Effector memory CD8-positive, alpha-beta T cell (primary cell): Measurements from ENCODE around the gene PODXL2.
"Not testable (repeated sequence)": the region's sequence is repeated elsewhere in the genome, so short reads cannot be mapped to it uniquely, and the experiment has no call there.

Source experiments
- ATAC-seq: fragments of 150-1000 bp; cut with Tn5 transposase; replicated peaks from 2 replicates; pipeline ENCODE4 v1.10.0; 2021; ENCODE audit warnings: mild to moderate bottlenecking, moderate library complexity
- DNase-seq, 3 experiments: peaks; one replicate each; pipeline ENCODE4 v3.0.0; 2021
- H3K27ac Mint-ChIP-seq, 2 donors: one replicate each; pipeline ENCODE4 v1.8.0; 2022; ENCODE audit warnings: mild to moderate bottlenecking in 2 of 2, mixed read lengths in 2 of 2, moderate library complexity in 2 of 2
- H3K27me3 Mint-ChIP-seq, 2 donors: one replicate each; pipeline ENCODE4 v1.8.0; 2022; ENCODE audit warnings: mixed read lengths in 2 of 2
- H3K36me3 Mint-ChIP-seq: one replicate; pipeline ENCODE4 v1.8.0; 2022; ENCODE audit warnings: mild to moderate bottlenecking, moderate library complexity, mixed read lengths; ENCODE audit not compliant: insufficient read depth
- H3K4me1 Mint-ChIP-seq, 2 donors: one replicate each; pipeline ENCODE4 v1.8.0; 2022; ENCODE audit warnings: low read depth in 2 of 2, mixed read lengths in 2 of 2
- H3K4me3 Mint-ChIP-seq, 2 donors: one replicate each; pipeline ENCODE4 v1.8.0; 2022; ENCODE audit warnings: mild to moderate bottlenecking in 2 of 2, mixed read lengths in 2 of 2, moderate library complexity in 2 of 2
- H3K9me3 Mint-ChIP-seq, 2 donors: one replicate each; pipeline ENCODE4 v1.8.0; 2022; ENCODE audit warnings: mixed read lengths in 2 of 2

Gene PODXL2

DNA sequence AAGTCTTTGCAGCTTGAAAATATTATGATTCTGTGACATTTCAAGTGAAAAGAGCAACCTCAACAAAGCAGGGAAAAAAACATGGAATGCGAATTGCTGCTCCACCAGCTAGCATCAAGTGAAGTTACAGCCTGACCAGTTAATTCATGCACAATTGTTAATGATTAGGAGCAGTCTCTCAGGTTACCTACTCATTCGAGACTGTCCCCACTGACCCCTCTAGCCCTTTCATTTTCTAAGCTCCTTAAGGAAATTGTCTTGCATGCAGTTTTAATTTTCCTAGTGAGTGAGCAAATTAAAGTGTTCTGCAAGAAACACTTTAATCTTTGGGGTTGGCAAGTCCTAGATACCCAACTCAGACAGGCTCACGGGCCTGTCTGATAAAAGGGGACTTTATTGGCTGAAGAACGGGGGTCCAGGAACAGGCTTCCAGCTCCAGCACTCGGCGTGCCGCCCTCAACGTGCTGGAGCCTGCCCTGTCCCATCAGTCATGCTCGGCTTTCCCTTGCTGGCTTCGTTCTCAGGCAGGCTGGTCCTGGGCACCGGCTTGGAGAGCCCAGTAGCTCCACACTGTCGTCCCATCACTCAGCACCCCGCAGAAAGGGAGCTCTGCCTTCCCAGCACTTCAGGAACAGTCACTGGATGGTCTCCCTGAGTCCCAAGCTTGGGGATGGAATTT is 18.3 kb downstream of the PODXL2 start:
- H3K27me3 Mint-ChIP-seq: no peaks in the 10 kb centered on the region
- H3K36me3 Mint-ChIP-seq: no peaks in the 10 kb centered on the region
- DNase-seq: no peak
- H3K9me3 Mint-ChIP-seq: no peaks in the 10 kb centered on the region
- ATAC-seq: no peak
- no peak overlapping the region for H3K27ac Mint-ChIP-seq
- no peaks in the 10 kb centered on the region for H3K4me1 Mint-ChIP-seq
- H3K4me3 Mint-ChIP-seq: no peak overlapping the region

DNA sequence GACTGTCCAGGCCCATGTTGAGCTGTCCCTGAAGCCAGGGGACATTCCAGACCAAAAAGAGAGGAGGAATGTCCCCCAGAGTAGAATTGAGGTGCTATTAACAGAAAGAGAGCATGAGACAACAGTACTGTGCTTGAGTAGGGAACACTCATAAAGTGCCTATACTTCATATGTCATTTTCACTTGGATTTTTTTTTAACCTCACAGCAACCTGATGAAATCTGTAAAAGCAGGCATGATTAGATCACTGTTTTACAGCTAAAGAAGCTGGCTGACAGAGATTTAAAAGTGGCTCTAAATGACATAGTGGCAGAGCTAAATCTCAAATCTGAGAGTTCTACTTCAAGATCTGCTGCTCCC is 18.8 kb downstream of the PODXL2 start:
- no peaks in the 10 kb centered on the region for H3K9me3 Mint-ChIP-seq
- H3K4me1 Mint-ChIP-seq: no peaks in the 10 kb centered on the region
- no peak overlapping the region for H3K27ac Mint-ChIP-seq
- DNase-seq: no peak
- no peak for ATAC-seq
- peaks cover 0 to 2% of the 10 kb centered on the region in 2 donors for H3K27me3 Mint-ChIP-seq
- no peaks in the 10 kb centered on the region for H3K36me3 Mint-ChIP-seq
- H3K4me3 Mint-ChIP-seq: no peak overlapping the region

DNA sequence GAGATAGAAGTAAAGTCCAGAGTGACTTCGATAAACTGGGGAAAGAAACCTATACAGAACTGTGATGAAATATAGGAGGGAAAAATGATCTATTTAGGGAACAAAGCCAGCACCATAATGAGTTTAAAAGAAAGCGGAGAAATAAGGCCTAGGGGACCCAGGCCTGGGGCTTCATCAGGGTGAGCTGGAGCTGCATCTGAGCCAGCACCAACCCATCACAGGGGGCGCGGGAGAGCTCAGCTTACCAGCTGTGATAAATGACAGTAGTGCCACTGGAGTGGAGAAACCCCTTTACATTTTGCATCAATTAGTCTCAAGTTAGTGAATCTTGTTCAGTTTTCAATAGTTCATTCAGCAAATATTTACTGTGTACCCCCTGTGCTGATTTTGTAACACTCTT is 21.3 kb downstream of the PODXL2 start:
- H3K4me3 Mint-ChIP-seq: no peak overlapping the region
- no peaks in the 10 kb centered on the region for H3K9me3 Mint-ChIP-seq
- H3K4me1 Mint-ChIP-seq: no peaks in the 10 kb centered on the region
- H3K27ac Mint-ChIP-seq: no peak overlapping the region
- ATAC-seq (no peak), DNase-seq (no peak)
- H3K27me3 Mint-ChIP-seq: peaks cover 0 to 6% of the 10 kb centered on the region in 2 donors
- no peaks in the 10 kb centered on the region for H3K36me3 Mint-ChIP-seq

DNA sequence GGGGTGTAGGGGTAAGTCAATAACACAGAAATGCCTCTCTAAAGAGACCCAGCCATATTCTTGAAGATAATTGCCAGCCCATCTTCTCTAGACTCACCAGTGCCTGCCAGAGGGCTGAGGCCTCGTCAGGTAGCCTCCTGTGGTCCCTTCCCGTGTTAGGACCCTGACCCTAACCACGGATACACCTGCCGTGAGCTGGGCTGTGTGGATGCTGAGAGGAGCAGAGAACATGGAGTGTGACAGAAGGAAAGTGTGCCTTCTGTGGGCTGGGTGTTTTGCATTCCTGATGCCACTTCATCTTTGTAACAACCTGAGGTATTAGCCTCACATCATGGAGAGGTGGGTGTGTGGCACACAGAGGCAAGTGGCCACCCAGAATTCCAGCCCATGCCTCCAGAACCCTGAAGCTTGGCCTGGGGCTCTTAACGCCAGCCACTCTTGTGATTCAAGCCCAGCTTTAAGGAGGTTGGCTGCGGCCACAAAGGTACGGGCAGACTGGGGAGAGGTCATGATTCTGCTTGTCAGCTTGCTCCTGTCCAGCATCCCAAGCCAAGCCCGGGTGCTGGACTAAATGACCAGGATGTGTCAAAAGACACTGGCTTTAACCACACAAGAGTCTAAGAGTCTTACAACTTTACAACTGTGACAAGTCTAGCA is 22.7 kb downstream of the PODXL2 start:
- no peak overlapping the region for H3K4me3 Mint-ChIP-seq
- no peaks in the 10 kb centered on the region for H3K9me3 Mint-ChIP-seq
- H3K4me1 Mint-ChIP-seq: no peaks in the 10 kb centered on the region
- DNase-seq (no peak), ATAC-seq (no peak)
- no peaks in the 10 kb centered on the region for H3K36me3 Mint-ChIP-seq
- H3K27ac Mint-ChIP-seq: no peak overlapping the region
- H3K27me3 Mint-ChIP-seq: peaks cover 0 to 6% of the 10 kb centered on the region in 2 donors

DNA sequence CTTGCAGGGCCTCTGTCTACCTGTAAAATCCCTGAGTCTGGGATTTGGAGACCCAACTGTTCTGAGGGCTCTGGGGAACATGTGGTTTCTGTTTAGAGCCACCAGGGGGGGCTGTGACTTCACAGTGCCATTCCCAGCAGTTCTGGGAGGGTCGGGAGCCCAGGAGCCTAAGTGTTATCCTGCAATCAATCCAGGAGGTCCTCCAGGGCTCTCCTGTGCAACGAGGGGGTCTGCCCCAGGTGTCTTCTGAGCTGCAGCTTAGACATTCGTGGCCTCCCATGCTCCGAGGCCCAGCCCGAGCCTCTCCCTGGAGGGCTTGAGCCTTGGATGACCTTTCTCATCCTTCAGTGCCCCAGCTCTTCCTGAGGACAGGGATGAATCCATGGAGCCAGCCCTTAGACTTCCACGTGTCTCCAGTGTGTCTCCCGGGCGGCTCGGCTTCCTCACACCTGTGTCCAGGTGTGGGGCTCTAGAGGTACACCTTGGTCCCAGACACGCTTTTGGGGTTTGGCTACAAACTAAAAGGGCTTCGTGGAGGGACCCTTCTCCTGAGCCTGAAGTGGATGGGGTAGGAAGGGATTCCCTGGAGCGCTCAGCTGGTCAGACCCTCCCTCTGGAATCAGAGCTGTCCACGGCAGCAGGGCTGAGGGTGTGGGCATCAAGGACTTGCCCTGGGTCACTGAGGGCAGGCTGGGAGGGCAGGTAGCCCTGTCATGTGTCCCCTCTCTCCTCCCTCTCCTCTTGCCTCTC is 23.4 kb downstream of the PODXL2 start:
- Mint-ChIP-seq H3K27ac (no peak overlapping the region), H3K4me1 (no peaks in the 10 kb centered on the region)
- peak; percentile 56 for ATAC-seq

DNA sequence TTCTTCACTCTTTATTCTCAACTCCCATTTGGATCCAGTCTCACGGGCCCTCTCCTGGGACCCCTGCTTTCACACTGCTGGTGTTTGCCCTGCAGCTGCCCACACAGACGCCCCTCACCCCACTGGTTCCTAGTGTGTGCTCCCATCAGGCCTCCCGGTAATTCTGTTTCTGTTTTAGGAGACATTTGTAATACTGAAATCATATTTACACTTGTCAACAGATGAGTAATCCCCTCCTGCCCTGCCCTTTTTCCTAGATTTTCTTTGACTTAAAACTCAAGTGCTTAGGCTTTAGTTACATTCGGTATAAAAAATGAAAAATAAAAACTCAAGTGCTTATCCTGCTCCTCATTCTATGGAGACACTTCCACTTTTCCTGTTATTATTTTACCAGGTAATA is 25.4 kb downstream of the PODXL2 start:
- Mint-ChIP-seq H3K9me3 (no peaks in the 10 kb centered on the region), H3K36me3 (no peaks in the 10 kb centered on the region), H3K27me3 (peaks cover 0 to 6% of the 10 kb centered on the region in 2 donors), H3K4me1 (no peaks in the 10 kb centered on the region), H3K4me3 (no peak overlapping the region), H3K27ac (no peak overlapping the region)
- ATAC-seq (no peak), DNase-seq (no peak)

More for the DNA sequence above, 23.4 kb downstream of the PODXL2 start:
- Mint-ChIP-seq H3K9me3 (no peaks in the 10 kb centered on the region), H3K27me3 (peaks cover 0 to 6% of the 10 kb centered on the region in 2 donors), H3K36me3 (no peaks in the 10 kb centered on the region), H3K4me3 (no peak overlapping the region)
- peak in 1 of 3 experiments; percentile 29 for DNase-seq

DNA sequence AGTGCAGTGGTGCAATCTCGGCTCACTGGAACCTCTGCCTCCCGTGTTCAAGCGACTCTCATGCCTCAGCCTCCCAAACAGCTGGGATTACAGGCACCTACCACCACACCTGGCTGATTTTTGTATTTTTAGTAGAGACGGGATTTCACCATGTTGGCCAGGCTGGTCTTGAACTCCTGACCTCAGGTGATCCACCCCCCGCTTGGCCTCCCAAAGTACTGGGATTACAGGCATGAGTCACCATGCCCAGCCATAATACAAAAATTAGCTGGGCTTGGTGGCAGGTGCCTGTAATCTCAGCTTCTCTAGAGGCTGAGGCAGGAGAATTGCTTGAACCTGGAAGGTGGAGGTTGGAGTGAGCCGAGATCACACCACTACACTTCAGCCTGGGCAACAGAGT is 26.0 kb downstream of the PODXL2 start:
- not testable (repeated sequence) for DNase-seq, H3K4me3 Mint-ChIP-seq, ATAC-seq, H3K9me3 Mint-ChIP-seq, H3K27me3 Mint-ChIP-seq, H3K4me1 Mint-ChIP-seq, H3K27ac Mint-ChIP-seq, H3K36me3 Mint-ChIP-seq

DNA sequence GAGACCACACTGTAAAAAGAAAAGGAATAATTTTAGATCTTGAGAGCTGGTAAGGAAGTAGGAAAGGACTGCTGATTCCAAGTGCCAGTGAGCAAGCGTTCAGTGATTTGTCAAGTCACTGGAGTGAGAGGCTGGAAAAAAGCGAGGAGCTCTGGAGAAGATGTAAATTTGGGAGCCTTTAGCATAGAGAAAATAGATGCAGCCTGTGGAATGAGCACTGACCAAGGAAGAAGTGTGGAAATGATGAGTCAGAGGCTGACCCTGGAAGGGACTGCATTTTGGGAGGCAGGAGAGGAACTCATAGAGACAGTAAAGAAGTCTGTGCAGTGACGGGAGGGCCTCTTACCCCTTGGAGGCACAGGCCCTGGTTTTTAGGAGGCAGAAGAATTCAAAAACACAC is 26.7 kb downstream of the PODXL2 start:
- DNase-seq: no peak
- H3K36me3 Mint-ChIP-seq: no peaks in the 10 kb centered on the region
- no peaks in the 10 kb centered on the region for H3K9me3 Mint-ChIP-seq
- no peak overlapping the region for H3K4me3 Mint-ChIP-seq
- no peaks in the 10 kb centered on the region for H3K4me1 Mint-ChIP-seq
- peaks cover 8 to 12% of the 10 kb centered on the region in 2 donors for H3K27me3 Mint-ChIP-seq
- ATAC-seq: no peak
- H3K27ac Mint-ChIP-seq: no peak overlapping the region

DNA sequence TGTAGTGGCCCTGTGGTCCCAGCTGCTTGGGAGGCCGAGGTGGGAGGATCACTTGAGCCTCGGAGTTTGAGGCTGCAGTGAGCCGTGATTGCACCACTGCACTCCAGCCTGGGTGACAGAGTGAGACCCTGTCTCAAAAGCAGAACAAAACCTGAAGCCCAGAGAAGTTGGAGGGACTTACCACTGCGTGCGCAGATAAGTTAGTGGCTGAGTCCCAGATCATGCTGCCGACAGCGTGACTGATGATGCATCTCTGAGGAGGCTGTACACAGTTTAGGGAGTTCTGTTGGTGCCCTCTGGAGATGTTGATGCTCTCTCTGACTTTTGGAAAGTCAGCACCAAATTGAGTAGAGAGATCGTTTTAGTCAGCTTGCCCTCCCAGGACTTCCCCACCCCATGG is 27.9 kb downstream of the PODXL2 start:
- H3K4me3 Mint-ChIP-seq: no peak overlapping the region
- no peaks in the 10 kb centered on the region for H3K36me3 Mint-ChIP-seq
- H3K27ac Mint-ChIP-seq: no peak overlapping the region
- no peak for ATAC-seq
- H3K9me3 Mint-ChIP-seq: no peaks in the 10 kb centered on the region
- no peaks in the 10 kb centered on the region for H3K4me1 Mint-ChIP-seq
- DNase-seq: no peak
- peaks cover 8 to 12% of the 10 kb centered on the region in 2 donors for H3K27me3 Mint-ChIP-seq

DNA sequence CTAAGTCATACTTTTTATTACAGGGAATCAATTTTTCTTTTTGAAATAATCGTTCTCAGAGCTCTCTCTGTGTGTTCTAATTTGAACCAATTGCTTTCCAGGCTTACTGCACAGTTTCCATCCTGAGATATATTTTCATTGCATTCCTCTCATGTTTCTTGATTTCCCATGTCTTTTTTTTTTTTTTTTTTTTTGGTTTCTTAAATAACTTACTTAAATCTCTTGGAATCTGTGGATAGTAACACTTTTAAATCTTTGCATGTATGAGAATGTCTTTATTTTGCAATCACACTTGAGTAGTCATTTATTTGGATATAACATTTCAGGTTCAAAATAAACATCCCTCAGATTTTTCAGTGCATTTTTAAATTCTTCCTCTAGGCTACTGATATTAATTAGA is 29.2 kb downstream of the PODXL2 start:
- no peaks in the 10 kb centered on the region for H3K36me3 Mint-ChIP-seq
- no peaks in the 10 kb centered on the region for H3K4me1 Mint-ChIP-seq
- H3K4me3 Mint-ChIP-seq: no peak overlapping the region
- DNase-seq (no peak), ATAC-seq (no peak)
- H3K27ac Mint-ChIP-seq: peak overlapping the region in 1 of 2 donors; percentile 56
- H3K27me3 Mint-ChIP-seq: peaks cover 5 to 8% of the 10 kb centered on the region in 2 donors
- H3K9me3 Mint-ChIP-seq: no peaks in the 10 kb centered on the region

DNA sequence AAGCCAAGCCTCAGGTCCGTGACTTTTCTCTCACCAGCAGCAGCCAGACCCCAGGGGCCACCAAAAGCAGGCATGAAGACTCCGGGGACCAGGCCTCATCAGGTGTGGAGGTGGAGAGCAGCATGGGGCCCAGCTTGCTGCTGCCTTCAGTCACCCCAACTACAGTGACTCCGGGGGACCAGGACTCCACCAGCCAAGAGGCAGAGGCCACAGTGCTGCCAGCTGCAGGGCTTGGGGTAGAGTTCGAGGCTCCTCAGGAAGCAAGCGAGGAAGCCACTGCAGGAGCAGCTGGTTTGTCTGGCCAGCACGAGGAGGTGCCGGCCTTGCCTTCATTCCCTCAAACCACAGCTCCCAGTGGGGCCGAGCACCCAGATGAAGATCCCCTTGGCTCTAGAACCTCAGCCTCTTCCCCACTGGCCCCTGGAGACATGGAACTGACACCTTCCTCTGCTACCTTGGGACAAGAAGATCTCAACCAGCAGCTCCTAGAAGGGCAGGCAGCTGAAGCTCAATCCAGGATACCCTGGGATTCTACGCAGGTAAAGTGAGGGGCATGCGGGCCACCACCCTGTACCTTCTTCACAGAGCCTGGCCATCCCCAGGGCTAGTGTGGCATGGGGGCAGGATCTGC is 31.8 kb downstream of the PODXL2 start:
- peaks cover 5 to 8% of the 10 kb centered on the region in 2 donors for H3K27me3 Mint-ChIP-seq
- no peaks in the 10 kb centered on the region for H3K9me3 Mint-ChIP-seq
- no peaks in the 10 kb centered on the region for H3K36me3 Mint-ChIP-seq
- H3K4me1 Mint-ChIP-seq: no peaks in the 10 kb centered on the region
- DNase-seq (no peak), ATAC-seq (no peak)
- H3K4me3 Mint-ChIP-seq: no peak overlapping the region
- no peak overlapping the region for H3K27ac Mint-ChIP-seq

DNA sequence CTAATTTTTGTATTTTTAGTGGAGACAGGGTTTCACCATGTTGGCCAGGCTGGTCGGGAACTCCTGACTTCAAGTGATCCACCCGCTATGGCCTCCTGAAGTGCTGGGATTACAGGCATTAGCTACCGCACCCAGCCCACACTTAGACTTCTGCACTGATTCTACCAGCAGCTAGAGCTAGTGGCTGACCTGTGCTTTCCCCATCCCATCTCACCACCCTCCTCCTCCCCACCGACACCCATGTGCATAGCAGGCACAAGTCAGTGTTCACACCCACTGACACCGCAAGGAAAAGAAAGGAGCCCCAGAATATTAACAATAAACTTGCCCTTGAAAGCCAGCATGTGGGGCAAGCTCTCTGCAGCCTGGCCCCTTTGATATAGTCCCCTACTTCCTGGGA is 32.6 kb downstream of the PODXL2 start:
- H3K9me3 Mint-ChIP-seq: no peaks in the 10 kb centered on the region
- peaks cover 5 to 8% of the 10 kb centered on the region in 2 donors for H3K27me3 Mint-ChIP-seq
- H3K36me3 Mint-ChIP-seq: no peaks in the 10 kb centered on the region
- H3K4me1 Mint-ChIP-seq: no peaks in the 10 kb centered on the region
- H3K27ac Mint-ChIP-seq: no peak overlapping the region
- H3K4me3 Mint-ChIP-seq: no peak overlapping the region
- DNase-seq (no peak), ATAC-seq (no peak)

DNA sequence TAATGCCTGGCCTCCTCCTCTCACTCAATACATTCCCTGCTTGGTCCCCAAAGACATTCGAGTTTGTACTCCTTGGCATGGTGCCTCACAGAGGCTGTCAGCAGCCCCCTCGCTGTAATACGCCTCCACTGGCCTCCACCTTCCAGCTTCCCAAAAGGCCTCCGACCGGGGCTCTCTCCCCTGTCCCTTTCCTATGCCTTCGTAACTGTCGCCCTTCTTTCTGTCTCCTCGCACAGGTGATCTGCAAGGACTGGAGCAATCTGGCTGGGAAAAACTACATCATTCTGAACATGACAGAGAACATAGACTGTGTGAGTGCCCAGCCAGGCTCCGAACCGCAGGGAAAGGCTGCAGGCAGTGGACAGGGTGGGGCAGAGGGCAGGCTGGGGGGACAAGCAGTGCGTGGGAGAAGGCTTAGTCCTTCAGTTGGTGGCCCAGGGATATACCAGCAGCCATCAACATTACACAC is 33.0 kb downstream of the PODXL2 start:
- Mint-ChIP-seq H3K4me1 (no peaks in the 10 kb centered on the region), H3K9me3 (no peaks in the 10 kb centered on the region), H3K4me3 (no peak overlapping the region), H3K27me3 (peaks cover 5 to 8% of the 10 kb centered on the region in 2 donors), H3K36me3 (no peaks in the 10 kb centered on the region), H3K27ac (no peak overlapping the region)
- DNase-seq (no peak), ATAC-seq (no peak)
